Effector memory CD8-positive, alpha-beta T cell (primary cell): Measurements from ENCODE around the gene KIF4A.

Experiments used
- ATAC-seq: fragments of 150-1000 bp; cut with Tn5 transposase; replicated peaks from 2 replicates; pipeline ENCODE4 v1.10.0; 2021; ENCODE audit warnings: mild to moderate bottlenecking, moderate library complexity
- DNase-seq, 3 experiments: peaks; one replicate each; pipeline ENCODE4 v3.0.0; 2021
- H3K27ac Mint-ChIP-seq, 2 donors: one replicate each; pipeline ENCODE4 v1.8.0; 2022; ENCODE audit warnings: mild to moderate bottlenecking in 2 of 2, mixed read lengths in 2 of 2, moderate library complexity in 2 of 2
- H3K27me3 Mint-ChIP-seq, 2 donors: one replicate each; pipeline ENCODE4 v1.8.0; 2022; ENCODE audit warnings: mixed read lengths in 2 of 2
- H3K36me3 Mint-ChIP-seq: one replicate; pipeline ENCODE4 v1.8.0; 2022; ENCODE audit warnings: mild to moderate bottlenecking, moderate library complexity, mixed read lengths; ENCODE audit not compliant: insufficient read depth
- H3K4me1 Mint-ChIP-seq, 2 donors: one replicate each; pipeline ENCODE4 v1.8.0; 2022; ENCODE audit warnings: low read depth in 2 of 2, mixed read lengths in 2 of 2
- H3K4me3 Mint-ChIP-seq, 2 donors: one replicate each; pipeline ENCODE4 v1.8.0; 2022; ENCODE audit warnings: mild to moderate bottlenecking in 2 of 2, mixed read lengths in 2 of 2, moderate library complexity in 2 of 2
- H3K9me3 Mint-ChIP-seq, 2 donors: one replicate each; pipeline ENCODE4 v1.8.0; 2022; ENCODE audit warnings: mixed read lengths in 2 of 2

KIF4A gene

GRCh38 chrX:70461026-70461425 is 171.1 kb downstream of the KIF4A start:
- peaks cover 13% of the 10 kb centered on the region in 2 donors for H3K4me1 Mint-ChIP-seq
- no peak for ATAC-seq
- no peak for DNase-seq
- no peaks in the 10 kb centered on the region for H3K9me3 Mint-ChIP-seq
- no peaks in the 10 kb centered on the region for H3K27me3 Mint-ChIP-seq
- H3K36me3 Mint-ChIP-seq = peaks cover 24% of the 10 kb centered on the region
- H3K27ac Mint-ChIP-seq = no peak overlapping the region
- H3K4me3 Mint-ChIP-seq = no peak overlapping the region

GRCh38 chrX:70464051-70464450 is 174.1 kb downstream of the KIF4A start:
- Mint-ChIP-seq H3K36me3 (peaks cover 24% of the 10 kb centered on the region), H3K27ac (peak overlapping the region in 1 of 2 donors; percentile 77), H3K9me3 (no peaks in the 10 kb centered on the region), H3K4me1 (peaks cover 2 to 4% of the 10 kb centered on the region in 2 donors), H3K4me3 (no peak overlapping the region), H3K27me3 (no peaks in the 10 kb centered on the region)
- DNase-seq (no peak), ATAC-seq (no peak)

GRCh38 chrX:70466968-70467367 is 177.1 kb downstream of the KIF4A start:
- no peak for ATAC-seq
- no peaks in the 10 kb centered on the region for H3K9me3 Mint-ChIP-seq
- peaks cover 10% of the 10 kb centered on the region for H3K36me3 Mint-ChIP-seq
- no peak for DNase-seq
- H3K27me3 Mint-ChIP-seq = no peaks in the 10 kb centered on the region
- no peak overlapping the region for H3K4me3 Mint-ChIP-seq
- H3K27ac Mint-ChIP-seq = no peak overlapping the region
- H3K4me1 Mint-ChIP-seq = peaks cover 10 to 17% of the 10 kb centered on the region in 2 donors

GRCh38 chrX:70468709-70469108 is 178.8 kb downstream of the KIF4A start:
- H3K4me3 Mint-ChIP-seq = no peak overlapping the region
- no peak overlapping the region for H3K27ac Mint-ChIP-seq
- H3K9me3 Mint-ChIP-seq = no peaks in the 10 kb centered on the region
- H3K27me3 Mint-ChIP-seq = no peaks in the 10 kb centered on the region
- ATAC-seq = no peak
- H3K36me3 Mint-ChIP-seq = peaks cover 3% of the 10 kb centered on the region
- peaks cover 10 to 21% of the 10 kb centered on the region in 2 donors for H3K4me1 Mint-ChIP-seq
- no peak for DNase-seq
